Kidney glomerular epithelial cell (primary cell): ENCODE measurements around the gene MRTFA.

Experiments used
- DNase-seq: peaks from one replicate; lab custom pipeline; 2025; lab: John Stamatoyannopoulos, UW

MRTFA gene

DNA sequence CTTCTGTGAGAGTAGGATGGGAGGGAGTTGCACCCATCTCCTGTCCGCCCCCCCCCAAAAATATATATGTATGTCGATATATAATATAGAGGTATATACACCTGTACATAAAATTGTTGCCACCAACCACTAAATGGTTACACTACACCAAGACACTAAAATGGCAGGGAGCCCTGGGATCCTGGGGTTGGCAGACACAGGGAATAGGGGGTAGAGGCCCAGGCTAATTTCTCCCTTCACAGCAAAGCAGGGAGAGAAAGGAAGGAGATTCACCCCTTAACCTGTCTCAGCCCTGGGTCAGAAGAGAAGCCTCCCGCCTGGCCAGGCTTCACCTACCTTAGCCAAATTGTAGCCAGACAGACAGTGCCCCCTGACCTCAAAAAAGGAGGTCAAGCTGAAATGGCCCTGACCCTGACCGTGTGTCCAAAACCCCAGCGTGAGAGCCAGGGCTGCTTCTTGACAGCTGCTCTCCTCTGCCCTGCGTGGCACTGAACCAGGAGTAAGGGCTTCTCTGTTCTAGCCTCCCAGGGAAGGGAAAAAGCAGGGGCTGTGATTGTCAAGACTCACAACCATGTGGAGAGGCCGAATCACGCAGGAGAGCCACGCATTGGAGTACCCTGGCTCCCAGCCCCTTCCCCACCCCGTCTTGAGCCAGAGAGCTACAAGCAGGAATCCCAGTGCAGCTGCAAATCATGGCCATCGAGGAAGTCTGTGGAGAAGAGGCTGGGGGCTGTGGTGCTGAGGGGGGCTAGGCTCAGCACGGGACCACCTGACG, 225.6 kb downstream of the MRTFA start:
- DNase-seq = no peak

DNA sequence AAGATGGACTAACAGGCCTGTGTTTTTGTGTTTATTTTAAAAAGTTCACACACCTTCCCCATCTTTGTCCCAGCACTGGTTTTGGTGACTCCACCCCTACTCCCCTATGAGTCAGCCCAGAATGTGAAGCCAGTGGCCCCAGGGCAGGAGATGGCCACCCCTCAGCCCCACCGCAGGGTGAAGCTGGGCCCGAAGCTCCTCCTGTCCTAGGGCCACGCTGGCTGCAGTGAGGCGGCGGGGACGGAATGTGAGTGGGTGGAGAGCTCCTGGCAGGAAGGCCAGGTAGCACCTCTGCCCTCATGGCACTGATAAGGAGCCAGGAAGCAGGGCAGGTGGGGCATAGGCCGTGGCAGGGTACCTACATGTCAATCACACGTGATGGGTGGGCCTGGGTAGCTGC, 226.2 kb downstream of the MRTFA start:
- no peak for DNase-seq

DNA sequence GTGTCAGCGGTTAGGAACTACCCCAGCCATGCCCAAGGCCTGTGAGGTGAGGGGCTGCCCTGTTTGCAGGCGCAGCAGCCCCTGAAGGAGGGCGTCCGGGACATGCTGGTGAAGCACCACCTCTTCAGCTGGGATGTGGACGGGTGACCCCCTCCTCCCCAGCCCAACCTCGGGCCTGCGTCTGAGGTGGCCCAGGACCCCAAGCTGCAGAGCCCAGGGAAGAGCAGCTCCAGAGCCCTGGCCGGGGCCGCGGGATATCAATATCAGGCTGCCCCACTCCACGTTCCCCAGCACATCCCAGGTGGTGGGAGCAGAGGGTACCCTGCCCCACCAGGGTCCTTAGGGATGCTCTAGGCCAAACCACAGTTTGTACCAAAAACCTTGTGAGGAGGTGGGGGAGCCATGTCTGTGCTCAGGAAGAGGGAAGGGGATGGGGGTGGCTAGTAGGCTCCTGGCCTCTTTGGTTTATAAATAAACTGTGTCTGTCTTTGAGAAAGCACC, 226.9 kb downstream of the MRTFA start:
- DNase-seq = no peak

DNA sequence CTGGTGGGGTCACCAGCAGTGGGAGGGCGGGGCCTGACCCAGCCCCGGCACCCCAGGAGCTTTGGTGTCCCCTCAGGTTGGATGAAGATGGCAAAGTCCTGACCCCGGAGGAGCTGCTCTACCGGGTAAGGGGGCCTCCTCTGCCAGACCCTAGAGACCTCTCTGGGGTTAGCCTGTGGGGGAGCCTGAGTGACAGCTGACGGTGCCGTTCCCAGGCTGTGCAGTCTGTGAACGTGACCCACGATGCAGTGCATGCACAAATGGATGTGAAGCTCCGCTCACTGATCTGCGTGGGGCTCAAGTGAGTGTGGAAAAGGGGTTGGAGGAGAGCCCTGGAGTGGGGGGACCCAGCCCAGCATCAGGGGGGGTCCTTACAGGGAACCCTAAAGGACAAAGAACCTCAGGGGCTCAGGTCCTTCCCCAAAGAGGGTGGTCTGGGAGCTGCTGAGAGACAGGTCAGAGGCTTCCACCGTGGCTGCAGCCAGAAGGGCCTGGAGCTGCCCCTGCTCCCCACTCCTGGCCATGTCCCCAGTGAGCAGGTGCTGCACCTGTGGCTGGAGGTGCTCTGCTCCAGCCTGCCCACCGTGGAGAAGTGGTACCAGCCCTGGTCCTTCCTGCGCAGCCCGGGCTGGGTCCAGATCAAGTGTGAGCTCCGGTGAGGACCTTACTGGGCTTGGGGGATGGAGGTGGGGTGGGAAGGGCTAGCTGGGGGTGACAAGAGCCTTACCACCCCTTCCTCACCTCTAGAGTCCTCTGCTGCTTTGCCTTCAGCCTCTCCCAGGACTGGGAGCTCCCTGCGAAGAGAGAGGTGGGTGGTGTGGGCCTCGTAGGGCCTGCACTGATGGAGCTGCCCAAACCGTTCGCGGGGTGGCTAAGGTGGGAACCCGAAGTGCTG, 227.6 kb downstream of the MRTFA start:
- no peak for DNase-seq

DNA sequence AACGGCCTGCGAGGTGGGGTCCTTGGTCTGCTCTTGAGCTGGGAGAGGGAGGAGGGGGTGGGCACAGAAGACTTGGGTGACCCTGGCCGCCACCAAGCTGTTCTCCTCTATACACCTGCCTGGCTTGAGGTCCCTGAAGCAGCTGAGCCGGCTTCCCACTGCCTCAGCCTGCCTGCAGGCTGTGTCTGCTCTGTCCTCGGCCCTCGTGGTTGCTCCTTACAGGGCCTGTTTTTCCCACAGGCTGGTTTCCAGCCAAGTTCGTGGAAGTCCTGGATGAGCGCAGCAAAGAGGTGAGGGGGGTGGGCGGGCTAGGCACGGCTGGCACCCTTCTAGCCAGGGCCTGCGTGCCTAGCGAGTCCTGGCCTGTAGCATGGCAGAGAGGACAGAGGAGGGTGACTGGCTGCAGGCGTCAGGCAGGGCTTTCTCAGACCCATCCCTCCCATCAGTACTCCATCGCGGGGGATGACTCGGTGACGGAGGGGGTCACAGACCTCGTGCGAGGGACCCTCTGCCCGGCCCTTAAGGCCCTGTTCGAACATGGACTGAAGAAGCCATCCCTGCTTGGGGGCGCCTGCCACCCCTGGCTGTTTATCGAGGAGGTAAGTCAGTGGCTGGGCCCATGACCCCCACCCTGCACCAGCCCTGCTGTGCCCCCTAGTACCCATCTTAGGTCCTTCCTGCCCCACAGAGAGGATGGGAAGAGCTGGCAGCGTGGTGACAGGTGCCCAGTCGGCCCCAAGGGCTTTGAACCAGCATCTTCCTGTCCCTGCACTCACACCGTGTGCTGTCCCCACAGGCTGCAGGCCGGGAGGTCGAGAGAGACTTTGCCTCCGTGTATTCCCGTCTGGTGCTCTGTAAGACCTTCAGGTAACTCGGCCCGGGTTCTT, 228.4 kb downstream of the MRTFA start:
- no peak for DNase-seq

DNA sequence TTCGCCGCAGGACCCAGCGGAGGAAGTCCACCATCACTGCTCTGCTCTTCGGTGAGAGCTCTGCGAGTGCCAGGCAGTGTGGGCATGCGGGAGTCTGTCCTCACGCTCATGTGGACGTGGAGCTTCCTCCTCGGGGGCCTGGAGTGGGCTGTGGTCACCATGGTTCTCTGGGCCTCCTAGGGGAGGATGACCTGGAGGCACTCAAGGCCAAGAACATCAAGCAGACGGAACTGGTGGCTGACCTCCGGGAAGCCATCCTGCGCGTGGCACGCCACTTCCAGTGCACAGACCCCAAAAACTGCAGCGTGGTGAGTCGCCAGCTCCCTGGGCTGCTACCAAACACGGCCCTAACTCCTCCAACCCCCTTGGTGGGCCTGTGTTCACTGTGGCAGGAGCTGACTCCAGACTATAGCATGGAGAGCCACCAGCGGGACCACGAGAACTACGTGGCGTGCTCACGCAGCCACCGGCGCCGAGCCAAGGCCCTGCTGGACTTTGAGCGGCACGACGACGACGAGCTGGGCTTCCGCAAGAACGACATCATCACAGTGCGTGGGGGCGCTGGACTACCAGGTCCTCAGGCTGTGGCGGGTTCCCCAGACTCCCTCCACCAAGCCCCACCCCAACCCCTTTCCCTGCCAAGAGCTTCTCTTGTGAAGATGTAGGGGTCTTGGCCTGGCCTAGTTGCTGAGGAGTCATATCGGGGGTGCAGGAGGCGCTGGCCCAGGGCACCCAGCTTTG, 229.3 kb downstream of the MRTFA start:
- DNase-seq = no peak

GRCh38 chr22:40406063-40406890, 230.2 kb downstream of the MRTFA start:
- DNase-seq = no peak

GRCh38 chr22:40405178-40406062, 231.1 kb downstream of the MRTFA start:
- DNase-seq = no peak

DNA sequence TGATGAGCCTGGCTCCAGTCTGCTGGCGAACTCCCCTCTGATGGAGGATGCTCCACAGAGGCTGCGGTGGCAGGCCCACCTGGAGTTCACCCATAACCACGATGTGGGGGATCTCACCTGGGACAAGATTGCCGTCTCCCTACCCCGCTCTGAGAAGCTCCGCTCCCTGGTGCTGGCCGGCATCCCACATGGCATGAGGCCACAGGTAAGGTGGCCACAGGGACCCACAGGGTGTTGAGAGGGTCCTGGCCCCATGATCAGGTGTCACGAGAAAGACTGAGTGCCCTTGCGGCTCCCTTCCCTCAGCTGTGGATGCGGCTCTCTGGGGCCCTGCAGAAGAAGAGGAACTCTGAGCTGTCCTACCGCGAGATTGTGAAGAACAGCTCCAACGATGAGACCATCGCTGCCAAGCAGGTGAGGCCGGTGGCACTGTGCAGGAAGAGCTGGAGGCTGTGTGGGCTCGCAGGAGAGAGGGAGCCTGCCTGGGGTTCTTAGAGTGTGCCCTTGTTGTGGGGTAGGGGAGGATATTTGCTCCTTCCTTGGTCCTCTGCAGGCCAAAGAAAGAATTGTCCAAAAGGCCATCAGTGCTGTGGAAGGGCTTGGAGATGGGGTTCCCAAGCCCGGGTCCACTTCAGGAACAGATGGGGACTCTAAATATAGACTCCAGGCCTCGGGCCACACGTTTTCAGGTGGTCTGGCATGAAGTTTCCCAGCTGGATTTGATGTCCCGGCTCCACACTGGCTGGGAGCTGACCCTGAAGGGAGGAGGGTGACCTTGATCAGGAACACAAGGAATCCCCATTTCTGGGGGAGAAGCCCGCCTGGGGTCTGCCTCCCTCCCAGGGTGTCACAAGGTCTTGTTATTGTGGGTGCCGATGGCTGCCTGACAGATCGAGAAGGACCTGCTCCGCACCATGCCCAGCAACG, 232.0 kb downstream of the MRTFA start:
- no peak for DNase-seq

DNA sequence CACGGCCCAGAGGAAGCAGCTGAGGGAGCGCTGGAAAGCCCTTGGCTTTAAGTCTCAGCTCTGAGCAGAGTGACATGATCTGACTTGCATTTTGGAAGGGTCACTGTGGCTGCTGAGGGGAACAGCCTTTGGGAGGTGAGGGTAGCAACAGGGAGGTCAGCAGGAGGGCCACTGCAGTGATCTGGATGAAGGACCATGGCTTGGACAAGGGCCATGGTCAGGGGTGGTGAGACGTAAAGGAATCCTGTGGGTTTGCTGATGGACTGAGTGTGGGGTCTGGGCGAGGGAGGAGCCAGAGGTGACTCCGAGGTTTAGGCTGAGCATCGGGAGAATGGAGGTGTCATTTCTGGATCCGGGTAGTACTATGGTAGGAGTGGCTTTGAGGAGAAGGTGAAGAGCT, 232.9 kb downstream of the MRTFA start:
- DNase-seq = no peak

- no peak for DNase-seq
Measured at GRCh38 chr22:40403141-40403540, 233.4 kb downstream of the MRTFA start.

- DNase-seq = no peak
Measured at GRCh38 chr22:40401981-40402406, 234.5 kb downstream of the MRTFA start.

GRCh38 chr22:40401532-40401931, 235.0 kb downstream of the MRTFA start:
- no peak for DNase-seq

DNA sequence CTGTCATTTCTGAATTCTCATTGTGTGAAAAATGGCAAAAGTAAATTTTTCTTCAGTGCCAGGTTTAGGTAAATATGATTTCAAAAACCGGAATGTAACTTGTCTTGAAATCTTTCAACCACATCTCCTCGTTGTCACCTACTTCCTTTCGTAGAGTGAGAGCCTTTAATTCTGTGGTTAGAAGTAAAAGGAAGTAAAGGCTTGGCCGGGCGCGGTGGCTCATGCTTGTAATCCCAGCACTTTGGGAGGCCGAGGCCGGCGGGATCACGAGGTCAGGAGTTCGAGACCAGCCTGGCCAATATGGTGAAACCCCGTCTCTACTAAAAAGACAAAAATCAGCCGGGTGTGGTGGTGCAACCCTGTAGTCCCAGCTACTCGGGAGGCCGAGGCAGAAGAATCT, 236.4 kb downstream of the MRTFA start:
- no peak for DNase-seq

DNA sequence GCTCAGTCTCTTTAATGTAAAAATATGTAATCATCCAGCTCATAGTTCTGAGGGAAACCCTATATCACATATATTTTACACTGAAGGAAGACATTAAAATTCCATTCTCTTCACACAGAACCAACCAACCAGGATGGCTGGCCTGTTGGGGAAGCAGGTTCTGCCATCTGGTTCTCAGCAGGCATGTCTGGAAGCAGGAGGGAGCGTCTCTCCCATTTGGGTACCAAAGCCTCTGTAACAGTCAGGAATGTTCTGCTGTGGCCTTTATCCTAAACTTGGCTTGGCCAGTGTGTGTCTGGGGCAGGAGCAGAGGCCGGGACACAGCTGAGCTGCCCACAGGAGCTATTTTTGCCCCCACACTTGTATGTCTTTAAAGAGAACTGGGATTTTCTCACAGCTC, 236.9 kb downstream of the MRTFA start:
- no peak for DNase-seq

GRCh38 chr22:40397396-40397795, 239.1 kb downstream of the MRTFA start:
- no peak for DNase-seq

- no peak for DNase-seq
Measured at GRCh38 chr22:40396882-40397281, 239.6 kb downstream of the MRTFA start.

DNA sequence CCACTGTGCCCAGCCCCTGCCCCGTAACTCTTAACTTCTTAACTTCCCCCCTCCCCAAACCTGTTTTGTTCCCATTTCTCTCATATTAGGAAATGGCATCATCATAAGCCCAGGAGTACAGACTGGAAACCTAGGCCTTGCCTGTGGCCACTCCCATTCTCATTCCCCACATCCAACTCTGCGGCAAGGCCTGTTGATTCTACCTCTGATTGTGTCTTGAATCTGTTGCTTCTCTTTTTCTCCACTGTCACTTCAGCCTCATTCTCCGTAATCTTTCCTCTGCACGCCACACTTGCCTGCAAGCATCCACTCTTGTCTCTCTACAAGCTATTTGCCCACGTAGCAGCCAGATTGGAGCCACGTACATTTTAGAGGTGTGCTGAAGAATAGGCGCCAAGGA, 240.9 kb downstream of the MRTFA start:
- DNase-seq = no peak
